Calu3 (cell line): ENCODE measurements around the gene IRS2. TPM values are rescaled to one million over a fixed set of nuclear protein-coding genes. Genes with fewer than 3 reads are reported as not detected.

Experiments used
- BruUV-seq: library from RNA; stranded (reverse); fragments of 400-500 nt; replicated peaks from 2 replicates; lab custom pipeline; 2021; lab: Mats Ljungman, UMichigan
- CTCF ChIA-PET: fragments of 300-600 bp; sonication (Branson Sonifier 250); formaldehyde crosslinking; loops from one replicate; lab custom pipeline; 2022; ENCODE audit warnings: antibody characterized with exemption; lab: Charles Lee
- DNase-seq: peaks from one replicate; pipeline ENCODE4 v3.0.0; 2022
- H3K27ac Mint-ChIP-seq: one replicate; pipeline ENCODE4 v1.8.0; 2022; ENCODE audit warnings: mixed read lengths; ENCODE audit not compliant: unreplicated experiment
- H3K27me3 Mint-ChIP-seq: one replicate; pipeline ENCODE4 v1.8.0; 2022; ENCODE audit warnings: mixed read lengths; ENCODE audit not compliant: unreplicated experiment
- H3K36me3 Mint-ChIP-seq: one replicate; pipeline ENCODE4 v1.8.0; 2022; ENCODE audit warnings: mild to moderate bottlenecking, moderate library complexity, mixed read lengths; ENCODE audit not compliant: insufficient read depth, unreplicated experiment
- H3K4me1 Mint-ChIP-seq: one replicate; pipeline ENCODE4 v1.8.0; 2022; ENCODE audit warnings: mild to moderate bottlenecking, low read depth, mixed read lengths; ENCODE audit not compliant: unreplicated experiment
- H3K4me3 Mint-ChIP-seq: one replicate; pipeline ENCODE4 v1.8.0; 2022; ENCODE audit warnings: mild to moderate bottlenecking, low read depth, moderate library complexity, mixed read lengths; ENCODE audit not compliant: unreplicated experiment
- H3K9me3 Mint-ChIP-seq: one replicate; pipeline ENCODE4 v1.8.0; 2022; ENCODE audit warnings: low read depth, mixed read lengths; ENCODE audit not compliant: unreplicated experiment
- intact Hi-C: fragments of 100-400 bp; cut with micrococcal nuclease; formaldehyde crosslinking; loops from one replicate; pipeline ENCODE4 v1.10.0; 2022; ENCODE audit not compliant: unreplicated experiment
- total RNA-seq: library from RNA; stranded (reverse); gene quantifications from 2 replicates; pipeline ENCODE4 v1.2.3, GENCODE V29; 2022
- TF ChIP-seq, protein P1 (sequence below): fragments of 200-600 bp; IDR thresholded peaks from one replicate; pipeline ENCODE4 v1.8.0; 2022; ENCODE audit warnings: antibody characterized with exemption; ENCODE audit not compliant: unreplicated experiment

The IRS2 gene
- total RNA-seq, 1 experiment from 2014 or later, result 5.4 TPM

GRCh38 chr13:109821103-109821502, 34.7 kb upstream of the IRS2 start:
- CTCF ChIA-PET, result no interaction called here
- Mint-ChIP-seq H3K36me3 (no peaks in the 10 kb centered on the region), H3K4me3 (no peak overlapping the region), H3K27me3 (no peaks in the 10 kb centered on the region), H3K9me3 (no peaks in the 10 kb centered on the region), H3K4me1 (peaks cover 19% of the 10 kb centered on the region), H3K27ac (no peak overlapping the region)
- no TSS peak for BruUV-seq
- no peak for DNase-seq
- TF ChIP-seq, protein P1, sequence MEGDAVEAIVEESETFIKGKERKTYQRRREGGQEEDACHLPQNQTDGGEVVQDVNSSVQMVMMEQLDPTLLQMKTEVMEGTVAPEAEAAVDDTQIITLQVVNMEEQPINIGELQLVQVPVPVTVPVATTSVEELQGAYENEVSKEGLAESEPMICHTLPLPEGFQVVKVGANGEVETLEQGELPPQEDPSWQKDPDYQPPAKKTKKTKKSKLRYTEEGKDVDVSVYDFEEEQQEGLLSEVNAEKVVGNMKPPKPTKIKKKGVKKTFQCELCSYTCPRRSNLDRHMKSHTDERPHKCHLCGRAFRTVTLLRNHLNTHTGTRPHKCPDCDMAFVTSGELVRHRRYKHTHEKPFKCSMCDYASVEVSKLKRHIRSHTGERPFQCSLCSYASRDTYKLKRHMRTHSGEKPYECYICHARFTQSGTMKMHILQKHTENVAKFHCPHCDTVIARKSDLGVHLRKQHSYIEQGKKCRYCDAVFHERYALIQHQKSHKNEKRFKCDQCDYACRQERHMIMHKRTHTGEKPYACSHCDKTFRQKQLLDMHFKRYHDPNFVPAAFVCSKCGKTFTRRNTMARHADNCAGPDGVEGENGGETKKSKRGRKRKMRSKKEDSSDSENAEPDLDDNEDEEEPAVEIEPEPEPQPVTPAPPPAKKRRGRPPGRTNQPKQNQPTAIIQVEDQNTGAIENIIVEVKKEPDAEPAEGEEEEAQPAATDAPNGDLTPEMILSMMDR, result no peak
- intact Hi-C loops, result no loop called here

DNA sequence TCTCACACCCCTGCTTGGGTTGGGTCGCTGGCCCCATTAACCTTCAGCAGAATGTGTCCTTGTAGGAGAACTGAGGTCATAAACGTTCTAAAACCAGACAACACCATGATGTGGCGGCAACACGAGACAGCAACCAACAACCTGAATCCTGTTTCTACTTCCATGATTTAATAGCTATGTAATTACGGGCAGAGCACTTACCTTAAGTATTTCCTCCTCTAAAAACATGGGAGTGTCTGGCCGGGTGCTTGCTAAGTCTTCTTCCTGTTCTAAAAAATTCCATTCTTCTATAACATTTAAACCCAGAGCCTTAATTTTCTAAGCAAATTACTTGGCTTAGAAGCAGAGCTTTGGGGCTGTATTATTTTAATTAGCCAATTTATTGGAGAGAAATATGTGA, 33.5 kb upstream of the IRS2 start:
- no peak overlapping the region for H3K4me3 Mint-ChIP-seq

GRCh38 chr13:109818886-109819285, 32.5 kb upstream of the IRS2 start:
- H3K27ac Mint-ChIP-seq, result no peak overlapping the region
- DNase-seq, result no peak
- H3K9me3 Mint-ChIP-seq, result no peaks in the 10 kb centered on the region
- H3K4me3 Mint-ChIP-seq, result no peak overlapping the region
- peaks cover 24% of the 10 kb centered on the region for H3K4me1 Mint-ChIP-seq
- no peaks in the 10 kb centered on the region for H3K27me3 Mint-ChIP-seq
- TF ChIP-seq, protein P1, result no peak
- CTCF ChIA-PET, result no interaction called here
- H3K36me3 Mint-ChIP-seq, result no peaks in the 10 kb centered on the region
- BruUV-seq, result no TSS peak
- intact Hi-C loops, result no loop called here

More for the DNA sequence above, 33.5 kb upstream of the IRS2 start:
- CTCF ChIA-PET, result no interaction called here
- intact Hi-C loops, result no loop called here
- no peak for DNase-seq
- no peak overlapping the region for H3K27ac Mint-ChIP-seq
- no peaks in the 10 kb centered on the region for H3K36me3 Mint-ChIP-seq
- no peaks in the 10 kb centered on the region for H3K9me3 Mint-ChIP-seq
- BruUV-seq, result no TSS peak
- TF ChIP-seq, protein P1, result no peak
- peaks cover 24% of the 10 kb centered on the region for H3K4me1 Mint-ChIP-seq
- no peaks in the 10 kb centered on the region for H3K27me3 Mint-ChIP-seq

- Mint-ChIP-seq H3K4me1 (peaks cover 24% of the 10 kb centered on the region), H3K27me3 (no peaks in the 10 kb centered on the region), H3K9me3 (no peaks in the 10 kb centered on the region), H3K4me3 (no peak overlapping the region), H3K27ac (no peak overlapping the region), H3K36me3 (no peaks in the 10 kb centered on the region)
- CTCF ChIA-PET, result no interaction called here
- DNase-seq, result no peak
- no TSS peak for BruUV-seq
- TF ChIP-seq, protein P1, result no peak
- intact Hi-C loops, result no loop called here
Observed at GRCh38 chr13:109817591-109818535, 31.5 kb upstream of the IRS2 start.
